Activated T-helper 17 cell treated with anti-CD3 and anti-CD28 coated beads, Interleukin-2, amount 50 U/mL, for 72 hours (primary cell): ENCODE results near the gene ACOT7. TPM values are rescaled to one million over a fixed set of nuclear protein-coding genes. Genes with fewer than 3 reads are reported as not detected.
"Not testable (repeated sequence)": the region's sequence is repeated elsewhere in the genome, so short reads cannot be mapped to it uniquely, and the experiment has no call there.

ENCODE experiments used
- ATAC-seq: fragments of 150-1000 bp; cut with Tn5 transposase; replicated peaks from 2 replicates; pipeline ENCODE4 v1.10.0; 2021; ENCODE audit warnings: mild to moderate bottlenecking, moderate library complexity
- H3K27ac Mint-ChIP-seq: one replicate; pipeline ENCODE4 v1.8.0; 2022; ENCODE audit warnings: mixed read lengths
- H3K27me3 Mint-ChIP-seq: one replicate; pipeline ENCODE4 v1.8.0; 2022; ENCODE audit warnings: mixed read lengths
- H3K36me3 Mint-ChIP-seq: one replicate; pipeline ENCODE4 v1.8.0; 2022; ENCODE audit warnings: low read depth, mild to moderate bottlenecking, mixed read lengths
- H3K4me1 Mint-ChIP-seq: one replicate; pipeline ENCODE4 v1.8.0; 2022; ENCODE audit warnings: mixed read lengths
- H3K4me3 Mint-ChIP-seq: one replicate; pipeline ENCODE4 v1.8.0; 2022; ENCODE audit warnings: mild to moderate bottlenecking, mixed read lengths
- H3K9me3 Mint-ChIP-seq: one replicate; pipeline ENCODE4 v1.8.0; 2022; ENCODE audit warnings: mixed read lengths
- total RNA-seq, 2 donors: library from RNA; stranded (reverse); gene quantifications; one replicate each; pipeline ENCODE4 v1.2.3, GENCODE V29; 2022

The ACOT7 gene
- total RNA-seq, 2 donors from 2014 or later = 43.5 to 96.3 TPM

DNA sequence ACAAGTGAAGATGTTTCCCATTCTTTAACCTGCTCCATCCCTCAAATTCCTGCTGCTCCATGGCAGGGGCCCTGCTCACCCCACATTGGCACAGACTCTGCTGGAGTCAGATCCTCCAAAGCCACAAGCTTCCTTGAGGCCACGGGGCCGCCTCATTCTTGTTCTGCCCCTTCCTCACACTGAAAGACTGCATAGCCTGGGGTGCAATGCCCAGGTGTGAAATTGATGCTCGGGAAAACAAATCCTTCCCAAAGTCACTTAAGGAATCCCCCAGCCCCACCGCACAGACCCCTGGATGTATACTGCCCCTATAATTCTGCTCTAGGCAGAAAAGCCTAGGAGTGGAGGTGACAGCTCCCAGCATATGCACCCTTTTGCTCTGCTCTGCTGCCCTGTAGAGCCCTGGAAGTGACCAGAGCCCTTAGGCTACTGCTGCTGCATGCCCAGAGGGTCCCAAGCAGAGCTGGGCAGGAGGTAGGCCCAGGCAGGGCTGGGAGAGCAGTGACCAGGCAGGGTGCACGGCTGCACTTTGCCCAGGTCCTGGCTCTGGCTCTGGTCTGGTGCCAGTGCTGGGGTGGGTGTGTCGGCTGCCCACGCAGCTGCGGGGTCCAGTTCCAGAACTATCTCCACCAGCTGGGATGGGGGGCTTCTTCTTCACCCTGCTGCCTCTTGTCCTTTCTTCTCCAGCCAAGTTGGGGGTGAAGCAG lies 24.5 kb upstream of the ACOT7 start:
- Mint-ChIP-seq H3K36me3 (no peaks in the 10 kb centered on the region), H3K9me3 (no peaks in the 10 kb centered on the region), H3K4me1 (peaks cover 6% of the 10 kb centered on the region), H3K27ac (no peak overlapping the region), H3K27me3 (peaks cover 36% of the 10 kb centered on the region), H3K4me3 (no peak overlapping the region)
- no peak for ATAC-seq

DNA sequence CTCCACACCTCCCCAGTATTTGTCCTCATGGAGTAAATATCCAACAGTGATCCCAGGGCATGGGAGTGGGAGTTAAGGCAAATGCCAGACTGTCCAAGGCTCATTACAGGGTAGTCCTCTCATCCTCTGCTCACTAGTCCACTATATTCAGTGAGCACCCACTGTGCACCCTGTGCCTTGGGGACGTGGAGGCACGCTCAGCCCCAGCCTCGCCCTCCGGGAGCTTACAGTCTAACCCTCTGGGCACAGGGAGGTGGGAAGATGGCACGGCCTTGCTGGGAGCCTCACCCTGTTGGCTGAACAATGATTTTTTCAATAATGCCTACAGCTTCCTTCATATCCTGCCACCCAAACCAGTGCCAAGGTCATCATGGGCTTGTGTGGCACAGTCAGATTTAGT lies 23.3 kb upstream of the ACOT7 start:
- Mint-ChIP-seq H3K36me3 (no peaks in the 10 kb centered on the region), H3K4me3 (no peak overlapping the region), H3K9me3 (no peaks in the 10 kb centered on the region), H3K27ac (no peak overlapping the region), H3K27me3 (peaks cover 39% of the 10 kb centered on the region), H3K4me1 (peaks cover 6% of the 10 kb centered on the region)
- no peak for ATAC-seq

DNA sequence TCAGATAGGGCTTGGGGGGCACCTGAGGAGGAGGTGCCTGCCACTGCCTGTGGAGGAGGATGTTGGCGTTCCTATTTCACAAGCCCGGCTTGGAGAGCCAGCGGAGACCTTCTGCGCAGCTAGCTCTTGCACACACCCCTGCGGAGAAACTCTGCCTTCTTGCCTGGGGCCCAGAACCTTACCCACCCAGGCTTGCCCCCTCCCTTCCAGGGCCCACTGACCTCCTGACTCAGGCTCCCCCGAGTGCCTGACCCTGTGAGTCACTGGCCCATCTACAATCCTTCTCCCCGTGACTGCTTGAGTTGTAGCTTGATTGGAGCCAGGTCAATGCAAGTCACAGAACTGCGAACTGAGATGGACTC lies 22.7 kb upstream of the ACOT7 start:
- Mint-ChIP-seq H3K27me3 (peaks cover 36% of the 10 kb centered on the region), H3K4me3 (no peak overlapping the region), H3K4me1 (peaks cover 6% of the 10 kb centered on the region), H3K36me3 (no peaks in the 10 kb centered on the region), H3K27ac (no peak overlapping the region), H3K9me3 (no peaks in the 10 kb centered on the region)
- no peak for ATAC-seq

DNA sequence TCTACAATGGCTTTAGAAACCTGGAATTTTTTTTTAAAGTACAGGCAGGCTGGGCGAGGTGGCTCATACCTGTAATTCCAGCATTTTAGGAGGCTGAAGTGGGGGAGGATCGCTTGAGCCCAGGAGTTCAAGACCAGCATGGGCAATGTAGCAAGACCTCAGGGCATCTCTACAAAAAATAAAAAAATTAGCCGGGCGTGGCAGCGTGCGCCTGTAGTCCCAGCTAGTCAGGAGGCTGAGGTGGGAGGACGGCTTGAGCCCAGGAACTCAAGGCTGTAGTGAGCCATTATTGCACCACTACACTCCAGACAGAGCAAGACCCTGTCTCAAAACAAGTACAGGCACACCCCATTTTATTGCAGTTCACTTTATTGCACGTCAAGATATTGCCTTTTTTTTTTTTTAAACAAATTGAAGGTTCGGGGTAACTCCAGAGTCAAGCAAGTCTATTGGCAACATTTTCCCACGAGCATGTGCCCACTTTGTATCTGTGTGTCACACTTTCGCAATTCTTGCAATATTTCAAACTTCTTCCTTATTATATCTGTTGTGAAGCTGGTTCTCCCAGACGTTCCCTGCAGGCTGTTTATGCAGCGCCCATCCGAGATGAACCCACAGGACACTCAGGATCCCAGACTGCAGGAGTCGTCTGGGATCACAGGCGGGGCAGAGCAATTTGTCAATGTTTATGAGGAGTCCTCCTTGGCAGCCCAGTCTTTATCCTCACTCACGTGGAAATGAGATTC lies 21.5 kb upstream of the ACOT7 start:
- H3K27me3 Mint-ChIP-seq = peaks cover 38% of the 10 kb centered on the region
- peak overlapping the region; percentile 70 for H3K27ac Mint-ChIP-seq
- no peaks in the 10 kb centered on the region for H3K36me3 Mint-ChIP-seq
- H3K9me3 Mint-ChIP-seq = no peaks in the 10 kb centered on the region
- peak overlapping the region; percentile 60 for H3K4me3 Mint-ChIP-seq
- peaks cover 6% of the 10 kb centered on the region for H3K4me1 Mint-ChIP-seq
- ATAC-seq = no peak

DNA sequence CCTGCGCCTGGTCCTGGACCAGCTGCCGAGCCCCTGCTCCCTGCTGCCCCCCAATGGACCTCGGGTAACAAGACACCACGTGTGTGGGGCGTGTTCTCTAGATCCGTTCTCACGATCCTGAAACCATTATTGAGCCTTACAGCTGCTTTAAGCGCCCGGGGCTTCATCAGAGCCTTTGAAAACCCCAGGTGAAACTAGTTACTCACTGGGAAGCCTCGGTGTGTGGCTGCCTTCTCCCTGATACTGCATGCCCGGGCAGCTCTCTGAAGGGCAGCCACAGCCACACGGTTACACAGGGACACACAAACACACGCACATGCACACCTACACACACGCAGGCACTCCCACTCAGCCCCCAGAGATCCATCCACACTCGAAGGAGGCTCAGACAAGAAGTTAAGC lies 20.9 kb upstream of the ACOT7 start:
- Mint-ChIP-seq H3K27me3 (peaks cover 38% of the 10 kb centered on the region), H3K4me3 (peak overlapping the region; percentile 60), H3K27ac (peak overlapping the region; percentile 70), H3K36me3 (no peaks in the 10 kb centered on the region), H3K9me3 (no peaks in the 10 kb centered on the region), H3K4me1 (peaks cover 6% of the 10 kb centered on the region)
- peak; percentile 95 for ATAC-seq

DNA sequence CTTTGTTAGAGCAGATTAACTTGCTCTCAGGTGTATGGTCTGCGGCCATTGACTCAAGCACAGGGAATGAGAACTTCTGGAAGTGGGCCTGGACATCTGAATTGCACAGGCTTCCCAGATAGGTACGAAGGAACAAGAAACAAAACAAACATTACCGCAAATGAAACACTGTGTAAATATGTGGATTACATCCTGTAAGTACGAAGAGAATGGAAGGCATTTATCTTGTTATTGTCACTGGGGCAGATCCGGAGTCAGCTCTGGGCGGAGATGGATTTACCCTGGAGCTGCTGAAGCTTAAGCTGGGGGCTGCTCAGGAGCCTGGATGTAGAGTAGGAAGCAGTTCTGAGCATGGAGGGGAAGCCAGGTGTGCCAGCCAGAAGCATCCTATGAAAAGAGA lies 19.3 kb upstream of the ACOT7 start:
- no peak for ATAC-seq
- H3K4me3 Mint-ChIP-seq = no peak overlapping the region
- peaks cover 37% of the 10 kb centered on the region for H3K27me3 Mint-ChIP-seq
- H3K36me3 Mint-ChIP-seq = no peaks in the 10 kb centered on the region
- H3K4me1 Mint-ChIP-seq = peaks cover 6% of the 10 kb centered on the region
- no peaks in the 10 kb centered on the region for H3K9me3 Mint-ChIP-seq
- H3K27ac Mint-ChIP-seq = no peak overlapping the region

DNA sequence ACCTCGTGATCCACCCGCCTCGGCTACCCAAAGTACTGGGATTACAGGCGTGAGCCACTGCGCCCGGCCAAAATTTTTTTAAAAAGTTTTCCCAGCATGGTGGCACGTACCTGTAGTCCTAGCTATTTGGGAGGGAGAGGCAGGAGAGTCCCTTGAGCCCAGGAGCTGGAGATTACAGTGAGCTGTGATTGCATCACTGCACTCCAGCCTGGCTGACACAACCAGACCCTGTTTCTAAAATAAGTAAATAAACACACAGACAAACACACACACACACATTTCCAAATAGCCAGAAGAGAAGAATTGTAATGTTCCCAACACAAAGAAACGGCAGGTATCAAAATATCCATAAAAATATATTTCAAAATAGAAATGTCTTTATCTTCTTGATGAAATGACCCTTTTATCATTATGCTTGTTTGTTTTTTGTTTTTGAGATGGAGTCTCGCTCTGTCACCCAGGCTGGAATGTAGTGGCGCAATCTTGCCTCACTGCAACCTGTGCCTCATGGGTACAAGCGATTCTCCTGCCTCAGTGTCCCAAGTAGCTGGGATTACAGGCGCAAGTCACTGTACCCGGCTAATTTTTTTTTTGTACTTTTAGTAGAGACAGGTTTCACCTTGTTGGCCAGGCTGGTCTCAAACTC lies 16.8 kb upstream of the ACOT7 start:
- H3K4me3 Mint-ChIP-seq = no peak overlapping the region
- no peaks in the 10 kb centered on the region for H3K9me3 Mint-ChIP-seq
- H3K27me3 Mint-ChIP-seq = peaks cover 15% of the 10 kb centered on the region
- no peaks in the 10 kb centered on the region for H3K36me3 Mint-ChIP-seq
- ATAC-seq = no peak
- H3K4me1 Mint-ChIP-seq = peaks cover 6% of the 10 kb centered on the region
- no peak overlapping the region for H3K27ac Mint-ChIP-seq

DNA sequence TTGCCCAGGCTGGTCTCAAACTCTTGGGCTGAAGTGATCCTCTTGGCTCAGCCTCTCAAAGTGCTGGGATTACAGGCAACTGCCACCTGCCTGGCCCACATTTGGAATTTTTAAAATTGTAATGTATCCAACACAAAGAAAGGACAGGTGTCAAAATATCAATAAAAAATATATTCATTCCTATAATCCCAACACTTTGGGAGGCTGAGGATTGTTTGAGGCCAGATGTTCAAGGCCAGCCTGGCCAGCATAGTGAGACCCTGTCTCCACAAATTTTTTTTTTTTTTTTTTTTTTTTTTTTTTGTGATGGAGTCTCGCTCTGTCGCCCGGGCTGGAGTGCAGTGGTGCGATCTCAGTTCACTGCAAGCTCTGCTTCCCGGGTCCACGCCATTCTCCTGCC lies 16.2 kb upstream of the ACOT7 start:
- no peaks in the 10 kb centered on the region for H3K36me3 Mint-ChIP-seq
- H3K27me3 Mint-ChIP-seq = peaks cover 12% of the 10 kb centered on the region
- H3K4me3 Mint-ChIP-seq = no peak overlapping the region
- H3K27ac Mint-ChIP-seq = no peak overlapping the region
- no peaks in the 10 kb centered on the region for H3K9me3 Mint-ChIP-seq
- no peak for ATAC-seq
- H3K4me1 Mint-ChIP-seq = peaks cover 6% of the 10 kb centered on the region

DNA sequence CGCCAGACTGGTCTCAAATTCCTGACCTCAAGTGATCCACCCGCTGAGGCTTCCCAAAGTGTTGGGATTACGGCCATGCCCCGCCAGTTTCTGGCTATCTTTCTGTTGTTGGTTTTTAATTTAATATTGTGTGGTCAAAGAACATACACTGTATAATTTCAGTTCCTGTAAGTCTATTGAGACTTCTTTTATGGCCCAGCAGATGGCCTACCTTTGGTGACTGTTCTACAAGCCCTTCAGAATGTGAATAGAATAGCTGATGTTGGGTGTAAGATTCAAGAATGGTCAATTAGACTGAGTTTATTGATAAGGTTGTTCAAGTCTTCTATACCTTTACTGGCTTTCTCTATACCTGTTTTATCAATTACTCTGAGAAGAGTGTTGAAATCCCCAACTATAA lies 15.5 kb upstream of the ACOT7 start:
- H3K4me1 Mint-ChIP-seq = no peaks in the 10 kb centered on the region
- no peak overlapping the region for H3K27ac Mint-ChIP-seq
- H3K36me3 Mint-ChIP-seq = no peaks in the 10 kb centered on the region
- peaks cover 7% of the 10 kb centered on the region for H3K27me3 Mint-ChIP-seq
- H3K9me3 Mint-ChIP-seq = no peaks in the 10 kb centered on the region
- no peak overlapping the region for H3K4me3 Mint-ChIP-seq
- ATAC-seq = no peak

DNA sequence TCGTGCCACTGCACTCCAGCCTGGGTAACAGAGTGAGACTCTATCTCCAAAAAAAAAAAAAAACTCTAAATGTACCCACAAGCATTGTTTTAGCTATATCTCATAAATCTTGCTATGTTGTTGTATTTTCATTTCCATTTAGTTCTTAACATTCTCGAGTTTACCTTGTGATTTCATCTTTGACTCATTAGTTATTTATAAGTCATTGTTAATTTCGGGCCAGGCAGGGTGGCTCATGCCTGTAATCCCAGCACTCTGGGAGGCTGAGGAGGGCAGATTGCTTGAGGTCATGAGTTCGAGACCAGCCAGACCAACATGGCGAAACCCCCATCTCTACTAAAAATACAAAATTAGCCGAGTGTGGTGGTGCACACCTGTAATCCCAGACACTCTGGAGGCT lies 14.5 kb upstream of the ACOT7 start:
- H3K9me3 Mint-ChIP-seq = no peaks in the 10 kb centered on the region
- peaks cover 7% of the 10 kb centered on the region for H3K27me3 Mint-ChIP-seq
- H3K4me1 Mint-ChIP-seq = no peaks in the 10 kb centered on the region
- H3K36me3 Mint-ChIP-seq = no peaks in the 10 kb centered on the region
- H3K27ac Mint-ChIP-seq = no peak overlapping the region
- ATAC-seq = no peak
- H3K4me3 Mint-ChIP-seq = no peak overlapping the region

DNA sequence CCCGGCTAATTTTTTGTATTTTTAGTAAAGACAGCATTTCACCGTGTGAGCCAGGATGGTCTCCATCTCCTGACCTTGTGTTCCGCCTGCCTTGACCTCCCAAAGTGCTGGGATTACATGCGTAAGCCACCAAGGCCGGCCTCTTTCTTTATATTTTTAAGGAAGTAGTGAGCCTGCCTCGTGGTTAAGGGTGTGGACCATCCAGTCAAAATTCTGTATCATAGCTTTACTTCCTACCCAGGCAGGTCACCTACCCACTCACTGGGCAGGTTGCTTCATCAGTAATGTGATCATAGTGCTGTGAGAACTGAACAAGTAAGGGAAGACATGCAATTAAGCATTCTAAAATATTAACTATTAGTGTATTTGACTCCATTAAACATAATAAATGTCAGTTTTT lies 8.1 kb upstream of the ACOT7 start:
- Mint-ChIP-seq H3K36me3 (no peaks in the 10 kb centered on the region), H3K9me3 (no peaks in the 10 kb centered on the region), H3K4me3 (no peak overlapping the region), H3K27me3 (no peaks in the 10 kb centered on the region), H3K4me1 (no peaks in the 10 kb centered on the region), H3K27ac (no peak overlapping the region)
- no peak for ATAC-seq

DNA sequence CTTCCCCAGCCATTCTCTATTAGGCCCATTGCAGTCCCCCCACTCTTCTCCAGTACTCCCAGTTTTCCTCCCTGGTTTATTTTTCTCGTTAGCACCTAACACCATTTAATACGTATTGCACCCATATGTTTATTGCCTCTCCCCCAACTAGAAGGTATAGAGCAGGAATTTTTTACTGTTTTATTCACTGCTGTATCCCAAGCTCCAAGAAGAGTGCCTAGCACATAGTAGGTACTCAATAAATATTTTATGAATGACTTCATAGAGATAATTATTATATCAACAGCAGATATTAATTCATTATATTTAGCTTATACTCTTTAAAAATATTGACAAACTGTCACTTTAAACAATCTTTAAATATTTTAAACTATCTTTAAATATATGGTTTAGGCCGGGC lies 5.7 kb upstream of the ACOT7 start:
- Mint-ChIP-seq H3K4me1 (no peaks in the 10 kb centered on the region), H3K9me3 (no peaks in the 10 kb centered on the region), H3K36me3 (no peaks in the 10 kb centered on the region), H3K4me3 (no peak overlapping the region), H3K27ac (peak overlapping the region; percentile 47), H3K27me3 (no peaks in the 10 kb centered on the region)
- no peak for ATAC-seq

DNA sequence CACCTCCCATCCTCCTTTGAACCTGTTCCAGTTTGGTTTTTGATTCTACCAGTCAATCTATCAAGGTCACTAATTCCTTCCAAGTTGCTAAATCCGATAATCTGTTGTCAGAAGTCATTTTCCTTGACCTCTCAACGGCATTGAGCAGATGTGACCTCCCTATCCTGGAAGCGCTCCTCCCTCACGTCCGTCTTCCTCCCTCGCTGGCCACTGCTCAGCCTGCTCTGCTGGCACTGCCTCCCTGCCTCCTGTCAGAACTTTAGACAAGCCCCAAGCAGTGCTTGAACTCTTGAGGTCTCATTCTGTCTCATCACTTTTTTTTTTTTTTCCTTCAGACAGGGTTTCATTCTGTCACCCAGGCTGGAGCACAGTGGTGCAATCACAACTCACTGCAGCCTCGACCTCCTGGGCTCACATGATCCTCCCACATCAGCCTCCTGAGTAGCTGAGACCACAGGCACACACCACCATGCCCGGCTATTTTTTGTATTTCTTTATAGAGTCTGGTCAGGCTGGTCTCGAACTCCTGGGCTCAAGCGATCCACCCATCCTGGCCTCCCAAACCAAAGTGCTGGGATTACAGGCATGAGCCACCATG lies 4.4 kb upstream of the ACOT7 start:
- H3K4me1 Mint-ChIP-seq = no peaks in the 10 kb centered on the region
- H3K4me3 Mint-ChIP-seq = no peak overlapping the region
- H3K36me3 Mint-ChIP-seq = no peaks in the 10 kb centered on the region
- peak overlapping the region; percentile 60 for H3K27ac Mint-ChIP-seq
- ATAC-seq = no peak
- H3K9me3 Mint-ChIP-seq = no peaks in the 10 kb centered on the region
- H3K27me3 Mint-ChIP-seq = no peaks in the 10 kb centered on the region

DNA sequence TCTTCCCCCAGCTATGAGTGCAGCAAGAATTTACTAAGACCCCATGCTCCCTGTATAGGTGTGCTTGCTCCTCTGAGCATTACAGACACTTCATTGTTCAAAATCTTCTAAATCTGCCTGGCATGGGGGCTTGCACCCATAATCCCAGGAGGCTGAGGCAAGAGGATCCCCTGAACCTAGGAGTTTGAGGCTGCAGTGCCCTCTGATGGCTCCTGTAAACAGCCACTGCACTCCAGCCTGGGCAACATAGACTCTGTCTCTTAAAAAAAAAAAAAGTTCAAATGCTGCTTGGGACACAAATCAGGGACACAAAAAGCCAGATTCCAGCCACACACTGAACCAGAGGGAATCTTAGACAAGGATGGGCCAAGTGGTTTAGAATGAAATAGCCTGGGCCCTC lies 3.4 kb upstream of the ACOT7 start:
- H3K4me1 Mint-ChIP-seq = no peaks in the 10 kb centered on the region
- no peaks in the 10 kb centered on the region for H3K27me3 Mint-ChIP-seq
- ATAC-seq = no peak
- H3K4me3 Mint-ChIP-seq = no peak overlapping the region
- H3K27ac Mint-ChIP-seq = peak overlapping the region; percentile 60
- no peaks in the 10 kb centered on the region for H3K9me3 Mint-ChIP-seq
- no peaks in the 10 kb centered on the region for H3K36me3 Mint-ChIP-seq

DNA sequence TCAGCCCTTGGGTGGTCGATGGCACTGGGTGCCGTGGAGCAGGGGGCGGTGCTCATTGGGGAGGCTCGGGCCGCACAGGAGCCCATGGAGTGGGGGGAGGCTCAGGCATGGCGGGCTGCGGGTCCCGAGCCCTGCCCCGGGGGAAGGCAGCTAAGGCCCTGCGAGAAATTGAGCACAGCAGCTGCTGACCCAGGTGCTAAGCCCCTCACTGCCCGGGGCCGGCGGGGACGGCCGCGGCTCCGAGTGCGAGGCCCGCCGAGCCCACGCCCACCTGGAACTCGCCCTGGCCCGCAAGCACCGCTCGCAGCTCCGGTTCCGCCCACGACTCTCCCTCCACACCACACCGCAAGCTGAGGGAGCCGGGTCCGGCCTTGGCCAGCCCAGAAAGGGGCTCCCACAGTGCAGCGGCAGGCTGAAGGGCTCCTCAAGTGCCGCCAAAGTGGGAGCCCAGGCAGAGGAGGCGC lies 2.2 kb upstream of the ACOT7 start:
- H3K9me3 Mint-ChIP-seq, H3K4me3 Mint-ChIP-seq, H3K36me3 Mint-ChIP-seq, ATAC-seq, H3K27me3 Mint-ChIP-seq, H3K4me1 Mint-ChIP-seq, H3K27ac Mint-ChIP-seq: not testable (repeated sequence)
